NB4 (cell line): Measurements from ENCODE around the gene CLDN18.

Source experiments
- DNase-seq: peaks from one replicate; pipeline ENCODE4 v3.0.0; 2010; ENCODE audit warnings: low read depth
- H3K4me3 ChIP-seq: one replicate; pipeline ENCODE4 v1.5.1; 2011; ENCODE audit warnings: mild to moderate bottlenecking, low read depth, low read length, moderate library complexity
- CTCF ChIP-seq: IDR thresholded peaks from one replicate; pipeline ENCODE4 v1.5.1; 2012; ENCODE audit warnings: low read depth, low read length
- MAX ChIP-seq: IDR thresholded peaks from 2 replicates; pipeline ENCODE4 v1.6.1; 2011; ENCODE audit warnings: low read depth, low read length
- MYC ChIP-seq: IDR thresholded peaks from 2 replicates; pipeline ENCODE4 v1.6.1; 2011; ENCODE audit warnings: low read depth, low read length
- POLR2A ChIP-seq: IDR thresholded peaks from 2 replicates; pipeline ENCODE4 v1.6.1; 2011; ENCODE audit warnings: mild to moderate bottlenecking; ENCODE audit not compliant: insufficient read length; ENCODE audit errors: extremely low read depth

The CLDN18 gene

GRCh38 chr3:138072796-138073195 lies 62.8 kb downstream of the CLDN18 start:
- DNase-seq = no peak
- no peak overlapping the region for H3K4me3 ChIP-seq
- no peak for TF ChIP-seq POLR2A
- no peak for TF ChIP-seq MYC

GRCh38 chr3:138078096-138078495 lies 68.1 kb downstream of the CLDN18 start:
- TF ChIP-seq MYC = no peak
- DNase-seq = no peak
- no peak overlapping the region for H3K4me3 ChIP-seq

- peak; percentile 86 for DNase-seq
- TF ChIP-seq MAX = peak; percentile 31; the same call in 1 of the 2 replicates
- TF ChIP-seq MYC = no peak
- no peak for TF ChIP-seq POLR2A
- no peak overlapping the region for H3K4me3 ChIP-seq
Observed at GRCh38 chr3:138078901-138079344, 69.0 kb downstream of the CLDN18 start.

- TF ChIP-seq MYC = no peak
- no peak for DNase-seq
- no peak overlapping the region for H3K4me3 ChIP-seq
Observed at GRCh38 chr3:138079901-138080300, 69.9 kb downstream of the CLDN18 start.

GRCh38 chr3:138081371-138082084 lies 71.6 kb downstream of the CLDN18 start:
- DNase-seq = no peak
- H3K4me3 ChIP-seq = no peak overlapping the region
- TF ChIP-seq CTCF (no peak), POLR2A (no peak), MAX (no peak), MYC (no peak)

GRCh38 chr3:138082085-138082991 lies 72.4 kb downstream of the CLDN18 start:
- H3K4me3 ChIP-seq = no peak overlapping the region
- peak; percentile 33 for DNase-seq
- TF ChIP-seq CTCF (no peak), MYC (no peak), POLR2A (no peak), MAX (no peak)

GRCh38 chr3:138082992-138083386 lies 73.0 kb downstream of the CLDN18 start:
- DNase-seq = no peak

More at GRCh38 chr3:138082992-138083386, 73.0 kb downstream of the CLDN18 start:
- H3K4me3 ChIP-seq = no peak overlapping the region
- no peak for TF ChIP-seq MYC
- no peak for TF ChIP-seq POLR2A
- TF ChIP-seq MAX = no peak
- TF ChIP-seq CTCF = no peak
